HepG2 (cell line): ENCODE results near the gene ANKRD35. TPM values are rescaled to one million over a fixed set of nuclear protein-coding genes. Genes with fewer than 3 reads are reported as not detected.

Source experiments
- BRD4 ChIP-seq: sonication (generic); formaldehyde crosslinking; IDR thresholded peaks from 2 replicates; pipeline ENCODE4 v1.4.0; 2020; ENCODE audit warnings: missing genetic modification reagents
- CREM ChIP-seq, 2 experiments: sonication (generic) in 1 of 2; formaldehyde crosslinking in 1 of 2; IDR thresholded peaks; 2 replicates each; pipeline versions ENCODE4 v1.4.0 to v1.6.1; 2016 to 2020; ENCODE audit warnings: antibody characterized with exemption in 1 of 2, mild to moderate bottlenecking in 1 of 2, missing genetic modification reagents in 1 of 2
- FOXM1 ChIP-seq: sonication (generic); formaldehyde crosslinking; IDR thresholded peaks from 2 replicates; pipeline ENCODE4 v1.5.0; 2020; ENCODE audit warnings: missing genetic modification reagents
- LCORL ChIP-seq, 2 experiments: fragments of 450-650 bp in 1 of 2; sonication (generic) in 1 of 2; formaldehyde crosslinking in 1 of 2; IDR thresholded peaks; 2 replicates each; pipeline versions ENCODE4 v1.5.0 to v1.6.1; 2017 to 2020; ENCODE audit warnings: antibody characterized with exemption in 1 of 2, missing genetic modification reagents in 1 of 2
- NFYC ChIP-seq: IDR thresholded peaks from 2 replicates; pipeline ENCODE4 v1.6.1; 2016; ENCODE audit warnings: missing genetic modification reagents, missing compliant biosample characterization
- PCBP1 ChIP-seq: fragments of 200-400 bp; formaldehyde crosslinking; IDR thresholded peaks from 2 replicates; pipeline ENCODE4 v1.6.1; 2017; ENCODE audit warnings: mild to moderate bottlenecking, low read depth, low read length, borderline replicate concordance
- RBM39 ChIP-seq: fragments of 200-400 bp; formaldehyde crosslinking; IDR thresholded peaks from one replicate; pipeline ENCODE4 v1.6.1; 2018; ENCODE audit warnings: antibody characterized with exemption, mild to moderate bottlenecking, low read depth, low read length; ENCODE audit not compliant: poor library complexity, severe bottlenecking
- SAFB2 ChIP-seq: sonication (generic); formaldehyde crosslinking; IDR thresholded peaks from 2 replicates; pipeline ENCODE4 v1.5.1; 2020; ENCODE audit warnings: missing genetic modification reagents, low read depth, mild to moderate bottlenecking, borderline replicate concordance
- ZNF253 ChIP-seq: sonication (generic); formaldehyde crosslinking; IDR thresholded peaks from 2 replicates; pipeline ENCODE4 v1.8.0; 2022; ENCODE audit warnings: mild to moderate bottlenecking, missing genetic modification reagents, borderline replicate concordance
- ZNF598 ChIP-seq: sonication (generic); formaldehyde crosslinking; IDR thresholded peaks from 2 replicates; pipeline ENCODE4 v1.5.1; 2020; ENCODE audit warnings: mild to moderate bottlenecking, missing genetic modification reagents, borderline replicate concordance
- polyA plus RNA-seq, 8 experiments: library from polyadenylated mRNA; depleted of rRNA in 3 of 8; stranded (reverse) in 7 of 8; unstranded in 1 of 8; fragments of >200 nt; fragmentation: Illumina TruSeq in 4 of 8; extraction: Trizol in 4 of 8; gene quantifications; 2 replicates each; pipeline versions ENCODE4 v1.2.1 to v1.2.3, GENCODE V29; 2011 to 2016; ENCODE audit warnings: low read depth in 4 of 8, missing spikeins in 1 of 8, mixed read lengths in 1 of 8; ENCODE audit not compliant: insufficient read depth in 1 of 8
- total RNA-seq, 5 experiments: library from RNA; depleted of rRNA; stranded (reverse); fragments of >200 nt; fragmentation: Illumina TruSeq; extraction: Trizol; gene quantifications; 2 replicates each; pipeline ENCODE4 v1.2.3, GENCODE V29; 2016; ENCODE audit warnings: low read depth in 1 of 5
- TF ChIP-seq, protein P1 (sequence below), 2 experiments: fragments of 450-650 bp in 1 of 2; sonication (generic) in 1 of 2; formaldehyde crosslinking in 1 of 2; IDR thresholded peaks; 2 replicates each; pipeline versions ENCODE4 v1.6.1 to v1.8.0; 2016 to 2022; ENCODE audit warnings: antibody characterized with exemption in 1 of 2, mild to moderate bottlenecking in 1 of 2, missing genetic modification reagents in 1 of 2
- TF ChIP-seq, protein P2 (sequence below): sonication (generic); formaldehyde crosslinking; IDR thresholded peaks from 2 replicates; pipeline ENCODE4 v1.4.0; 2020; ENCODE audit warnings: missing genetic modification reagents, borderline replicate concordance

Gene ANKRD35
- total and polyA plus RNA-seq, 2 of the 13 experiments (the other 11 are each of a cell fraction or from before 2014, with no cell fraction given), result 0.02 TPM; not detected in 1

- TF ChIP-seq CREM (IDR thresholded peaks at IDR 0.05) (peak; percentile 48), CREM (CRISPR knock-in tag; IDR thresholded peaks at IDR 0.05) (no peak), FOXM1 (CRISPR knock-in tag) (no peak), SAFB2 (CRISPR knock-in tag) (peak; percentile 55; the same call in 1 of the 2 replicates), ZNF598 (0 out of 2 replicates have a peak, but pooled peaks have one; percentile 65), BRD4 (peak; percentile 61; the same call in 1 of the 2 replicates), LCORL (IDR thresholded peaks at IDR 0.05) (no peak), LCORL (CRISPR knock-in tag; IDR thresholded peaks at IDR 0.05) (0 out of 2 replicates have a peak, but pooled peaks have one; percentile 20), ZNF253 (CRISPR knock-in tag) (peak; percentile 37; the same call in 1 of the 2 replicates), RBM39 (peak; percentile 82), PCBP1 (no peak), NFYC (CRISPR knock-in tag) (peak; percentile 13; the same call in 1 of the 2 replicates)
- TF ChIP-seq, protein P1, sequence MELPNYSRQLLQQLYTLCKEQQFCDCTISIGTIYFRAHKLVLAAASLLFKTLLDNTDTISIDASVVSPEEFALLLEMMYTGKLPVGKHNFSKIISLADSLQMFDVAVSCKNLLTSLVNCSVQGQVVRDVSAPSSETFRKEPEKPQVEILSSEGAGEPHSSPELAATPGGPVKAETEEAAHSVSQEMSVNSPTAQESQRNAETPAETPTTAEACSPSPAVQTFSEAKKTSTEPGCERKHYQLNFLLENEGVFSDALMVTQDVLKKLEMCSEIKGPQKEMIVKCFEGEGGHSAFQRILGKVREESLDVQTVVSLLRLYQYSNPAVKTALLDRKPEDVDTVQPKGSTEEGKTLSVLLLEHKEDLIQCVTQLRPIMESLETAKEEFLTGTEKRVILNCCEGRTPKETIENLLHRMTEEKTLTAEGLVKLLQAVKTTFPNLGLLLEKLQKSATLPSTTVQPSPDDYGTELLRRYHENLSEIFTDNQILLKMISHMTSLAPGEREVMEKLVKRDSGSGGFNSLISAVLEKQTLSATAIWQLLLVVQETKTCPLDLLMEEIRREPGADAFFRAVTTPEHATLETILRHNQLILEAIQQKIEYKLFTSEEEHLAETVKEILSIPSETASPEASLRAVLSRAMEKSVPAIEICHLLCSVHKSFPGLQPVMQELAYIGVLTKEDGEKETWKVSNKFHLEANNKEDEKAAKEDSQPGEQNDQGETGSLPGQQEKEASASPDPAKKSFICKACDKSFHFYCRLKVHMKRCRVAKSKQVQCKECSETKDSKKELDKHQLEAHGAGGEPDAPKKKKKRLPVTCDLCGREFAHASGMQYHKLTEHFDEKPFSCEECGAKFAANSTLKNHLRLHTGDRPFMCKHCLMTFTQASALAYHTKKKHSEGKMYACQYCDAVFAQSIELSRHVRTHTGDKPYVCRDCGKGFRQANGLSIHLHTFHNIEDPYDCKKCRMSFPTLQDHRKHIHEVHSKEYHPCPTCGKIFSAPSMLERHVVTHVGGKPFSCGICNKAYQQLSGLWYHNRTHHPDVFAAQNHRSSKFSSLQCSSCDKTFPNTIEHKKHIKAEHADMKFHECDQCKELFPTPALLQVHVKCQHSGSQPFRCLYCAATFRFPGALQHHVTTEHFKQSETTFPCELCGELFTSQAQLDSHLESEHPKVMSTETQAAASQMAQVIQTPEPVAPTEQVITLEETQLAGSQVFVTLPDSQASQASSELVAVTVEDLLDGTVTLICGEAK (IDR thresholded peaks at IDR 0.05), result no peak
- TF ChIP-seq, protein P1 (CRISPR knock-in tag; IDR thresholded peaks at IDR 0.05), result peak; percentile 69; the same call in 1 of the 2 replicates
- TF ChIP-seq, protein P2, sequence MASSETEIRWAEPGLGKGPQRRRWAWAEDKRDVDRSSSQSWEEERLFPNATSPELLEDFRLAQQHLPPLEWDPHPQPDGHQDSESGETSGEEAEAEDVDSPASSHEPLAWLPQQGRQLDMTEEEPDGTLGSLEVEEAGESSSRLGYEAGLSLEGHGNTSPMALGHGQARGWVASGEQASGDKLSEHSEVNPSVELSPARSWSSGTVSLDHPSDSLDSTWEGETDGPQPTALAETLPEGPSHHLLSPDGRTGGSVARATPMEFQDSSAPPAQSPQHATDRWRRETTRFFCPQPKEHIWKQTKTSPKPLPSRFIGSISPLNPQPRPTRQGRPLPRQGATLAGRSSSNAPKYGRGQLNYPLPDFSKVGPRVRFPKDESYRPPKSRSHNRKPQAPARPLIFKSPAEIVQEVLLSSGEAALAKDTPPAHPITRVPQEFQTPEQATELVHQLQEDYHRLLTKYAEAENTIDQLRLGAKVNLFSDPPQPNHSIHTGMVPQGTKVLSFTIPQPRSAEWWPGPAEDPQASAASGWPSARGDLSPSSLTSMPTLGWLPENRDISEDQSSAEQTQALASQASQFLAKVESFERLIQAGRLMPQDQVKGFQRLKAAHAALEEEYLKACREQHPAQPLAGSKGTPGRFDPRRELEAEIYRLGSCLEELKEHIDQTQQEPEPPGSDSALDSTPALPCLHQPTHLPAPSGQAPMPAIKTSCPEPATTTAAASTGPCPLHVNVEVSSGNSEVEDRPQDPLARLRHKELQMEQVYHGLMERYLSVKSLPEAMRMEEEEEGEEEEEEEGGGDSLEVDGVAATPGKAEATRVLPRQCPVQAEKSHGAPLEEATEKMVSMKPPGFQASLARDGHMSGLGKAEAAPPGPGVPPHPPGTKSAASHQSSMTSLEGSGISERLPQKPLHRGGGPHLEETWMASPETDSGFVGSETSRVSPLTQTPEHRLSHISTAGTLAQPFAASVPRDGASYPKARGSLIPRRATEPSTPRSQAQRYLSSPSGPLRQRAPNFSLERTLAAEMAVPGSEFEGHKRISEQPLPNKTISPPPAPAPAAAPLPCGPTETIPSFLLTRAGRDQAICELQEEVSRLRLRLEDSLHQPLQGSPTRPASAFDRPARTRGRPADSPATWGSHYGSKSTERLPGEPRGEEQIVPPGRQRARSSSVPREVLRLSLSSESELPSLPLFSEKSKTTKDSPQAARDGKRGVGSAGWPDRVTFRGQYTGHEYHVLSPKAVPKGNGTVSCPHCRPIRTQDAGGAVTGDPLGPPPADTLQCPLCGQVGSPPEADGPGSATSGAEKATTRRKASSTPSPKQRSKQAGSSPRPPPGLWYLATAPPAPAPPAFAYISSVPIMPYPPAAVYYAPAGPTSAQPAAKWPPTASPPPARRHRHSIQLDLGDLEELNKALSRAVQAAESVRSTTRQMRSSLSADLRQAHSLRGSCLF, result no peak
These were observed 61.8 kb downstream of the ANKRD35 start, which contains the start of the genes POLR3C and RNF115 (continued) for GRCh38 chr1:145823565-145824498.
